ENCODE results near the gene PTPN6. TPM values are rescaled to one million over a fixed set of nuclear protein-coding genes. Genes with fewer than 3 reads are reported as not detected.

PTPN6 gene
- total RNA-seq, 1 donor from 2014 or later: 6.0 TPM

DNA sequence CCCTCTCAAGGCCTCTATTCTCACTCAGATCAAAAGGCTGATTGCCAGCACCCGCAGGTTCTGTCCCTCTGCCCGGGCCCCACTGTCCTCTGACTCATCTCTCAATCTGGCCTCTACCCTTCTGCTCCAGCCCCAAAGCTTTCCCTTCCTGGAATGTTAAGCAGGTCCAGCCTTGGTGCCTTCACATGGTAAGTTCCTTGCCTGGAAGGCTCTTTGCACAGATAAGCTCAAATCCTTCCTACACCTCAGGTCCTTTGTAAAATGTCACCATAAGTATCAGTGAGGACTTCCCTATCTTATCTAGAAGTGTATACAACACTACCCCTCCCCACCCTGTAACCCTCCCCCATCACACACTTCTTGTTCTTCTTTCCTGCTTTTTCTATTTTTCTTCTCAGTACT, 44.9 kb downstream of the PTPN6 start:
- H3F3A ChIP-seq (ENCODE audit: low read depth): peaks cover 6% of the 10 kb centered on the region
- no peaks in the 10 kb centered on the region for H3K36me3 ChIP-seq
- no peaks in the 10 kb centered on the region for H3K9me3 ChIP-seq (ENCODE audit: low read depth)
- H3K36me3 Mint-ChIP-seq: peaks cover 11% of the 10 kb centered on the region
- no peak overlapping the region for H3K4me2 ChIP-seq
- H3K9me3 Mint-ChIP-seq: no peaks in the 10 kb centered on the region
- H3K27me3 Mint-ChIP-seq (ENCODE audit: insufficient read depth, low read depth): no peaks in the 10 kb centered on the region
- H3K4me3 Mint-ChIP-seq: no peak overlapping the region
- peak overlapping the region; percentile 67 for H3K27ac ChIP-seq
- H3K27ac Mint-ChIP-seq: no peak overlapping the region
- H3K27me3 ChIP-seq: no peaks in the 10 kb centered on the region
- H2AFZ ChIP-seq (replicated peaks): no peak overlapping the region
- no peaks in the 10 kb centered on the region for H3K79me2 ChIP-seq (ENCODE audit: low read depth)
- H3K9ac ChIP-seq: no peak overlapping the region
- H3K4me1 ChIP-seq: peaks cover 8% of the 10 kb centered on the region
- DNase-seq (ENCODE audit: low spot score): peak; percentile 11
- TF ChIP-seq, protein P1, sequence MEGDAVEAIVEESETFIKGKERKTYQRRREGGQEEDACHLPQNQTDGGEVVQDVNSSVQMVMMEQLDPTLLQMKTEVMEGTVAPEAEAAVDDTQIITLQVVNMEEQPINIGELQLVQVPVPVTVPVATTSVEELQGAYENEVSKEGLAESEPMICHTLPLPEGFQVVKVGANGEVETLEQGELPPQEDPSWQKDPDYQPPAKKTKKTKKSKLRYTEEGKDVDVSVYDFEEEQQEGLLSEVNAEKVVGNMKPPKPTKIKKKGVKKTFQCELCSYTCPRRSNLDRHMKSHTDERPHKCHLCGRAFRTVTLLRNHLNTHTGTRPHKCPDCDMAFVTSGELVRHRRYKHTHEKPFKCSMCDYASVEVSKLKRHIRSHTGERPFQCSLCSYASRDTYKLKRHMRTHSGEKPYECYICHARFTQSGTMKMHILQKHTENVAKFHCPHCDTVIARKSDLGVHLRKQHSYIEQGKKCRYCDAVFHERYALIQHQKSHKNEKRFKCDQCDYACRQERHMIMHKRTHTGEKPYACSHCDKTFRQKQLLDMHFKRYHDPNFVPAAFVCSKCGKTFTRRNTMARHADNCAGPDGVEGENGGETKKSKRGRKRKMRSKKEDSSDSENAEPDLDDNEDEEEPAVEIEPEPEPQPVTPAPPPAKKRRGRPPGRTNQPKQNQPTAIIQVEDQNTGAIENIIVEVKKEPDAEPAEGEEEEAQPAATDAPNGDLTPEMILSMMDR (IDR thresholded peaks at IDR 0.05): no peak
- TF ChIP-seq EZH2 (IDR thresholded peaks at IDR 0.05) (no peak), EZH2phosphoT487 (IDR thresholded peaks at IDR 0.05) (no peak)
- H3K4me1 Mint-ChIP-seq: peaks cover 5% of the 10 kb centered on the region
- H3K4me3 ChIP-seq: no peak overlapping the region
- no peaks in the 10 kb centered on the region for H4K20me1 ChIP-seq (ENCODE audit: low read depth)

DNA sequence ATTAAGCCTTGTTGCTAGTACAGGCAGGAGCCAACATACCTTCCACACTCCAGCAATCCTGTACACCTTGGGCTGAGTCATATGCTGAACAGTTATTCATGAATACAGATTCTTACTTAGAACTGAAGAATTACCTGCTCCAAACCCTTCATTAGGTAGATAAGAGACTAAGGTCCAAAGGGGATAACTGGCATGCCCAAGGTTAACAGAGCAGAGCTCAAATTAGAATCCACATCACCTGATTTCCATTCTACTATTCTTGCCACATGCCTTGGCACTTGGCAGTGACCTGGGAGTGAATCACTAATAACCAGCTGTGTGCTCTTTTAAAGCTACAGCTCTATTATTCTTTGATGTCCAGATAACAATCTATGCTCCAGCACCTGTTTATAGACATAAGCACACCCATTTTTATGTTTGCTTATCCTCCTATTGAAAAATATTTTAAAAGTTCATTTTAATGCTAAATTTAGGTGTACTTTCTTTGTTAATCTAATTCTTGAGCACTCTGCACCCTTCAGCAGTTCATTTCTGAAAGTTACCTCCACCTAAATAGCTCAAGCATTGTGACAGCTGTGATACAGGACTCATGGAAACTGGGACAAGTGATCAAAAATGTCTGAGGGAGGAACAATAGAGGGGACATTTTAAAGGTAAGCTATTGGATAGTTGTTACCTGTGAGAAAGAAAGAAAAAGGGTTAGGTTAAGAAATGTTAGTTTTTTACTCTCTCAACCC, 47.7 kb downstream of the PTPN6 start:
- Mint-ChIP-seq H3K36me3 (peaks cover 9% of the 10 kb centered on the region), H3K27me3 (ENCODE audit: insufficient read depth, low read depth) (peaks cover 3% of the 10 kb centered on the region), H3K9me3 (no peaks in the 10 kb centered on the region), H3K27ac (no peak overlapping the region), H3K4me1 (peaks cover 5% of the 10 kb centered on the region), H3K4me3 (no peak overlapping the region)
- Histone ChIP-seq H2AFZ (replicated peaks) (no peak overlapping the region), H3K27me3 (no peaks in the 10 kb centered on the region), H3K4me1 (peaks cover 8% of the 10 kb centered on the region), H4K20me1 (ENCODE audit: low read depth) (no peaks in the 10 kb centered on the region), H3K79me2 (ENCODE audit: low read depth) (no peaks in the 10 kb centered on the region), H3F3A (ENCODE audit: low read depth) (peaks cover 6% of the 10 kb centered on the region), H3K36me3 (no peaks in the 10 kb centered on the region), H3K9me3 (ENCODE audit: low read depth) (no peaks in the 10 kb centered on the region), H3K4me2 (no peak overlapping the region), H3K9ac (no peak overlapping the region), H3K4me3 (no peak overlapping the region), H3K27ac (no peak overlapping the region)
- TF ChIP-seq EZH2 (IDR thresholded peaks at IDR 0.05): no peak
- no peak for TF ChIP-seq EZH2phosphoT487 (IDR thresholded peaks at IDR 0.05)
- TF ChIP-seq, protein P1 (IDR thresholded peaks at IDR 0.05): no peak
- no peak for DNase-seq (ENCODE audit: low spot score)

DNA sequence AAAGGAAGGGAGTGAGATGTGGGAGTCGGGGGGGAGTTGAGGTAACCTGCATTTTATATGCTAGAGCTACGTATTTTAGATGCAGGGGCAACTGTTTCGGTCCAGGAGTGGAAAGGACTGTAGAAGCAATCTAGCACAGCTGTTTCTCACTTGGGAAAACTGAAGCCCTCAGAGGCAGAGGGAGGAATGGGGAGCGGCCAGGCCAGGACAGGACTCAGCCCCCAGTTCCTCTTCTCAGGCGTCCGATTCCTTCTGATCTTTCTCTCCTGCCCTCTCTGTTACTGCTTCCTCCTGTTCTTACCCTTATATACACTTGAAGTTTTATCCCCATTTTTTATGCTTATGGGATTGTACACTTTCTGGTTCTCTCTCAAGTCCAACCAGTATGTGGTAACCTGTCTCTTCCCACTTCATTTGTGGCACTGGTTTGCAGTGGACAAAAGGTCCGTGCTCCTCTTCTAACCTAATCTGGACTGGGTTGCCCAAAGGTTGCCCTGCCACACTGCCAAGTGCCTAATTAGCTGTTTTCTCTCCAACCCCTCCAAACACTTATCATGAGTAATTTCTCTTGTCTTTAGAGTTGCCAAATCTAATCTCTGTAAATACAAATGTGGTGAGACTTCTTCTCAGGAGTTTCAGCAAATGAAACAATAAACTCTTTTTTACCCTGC, 50.9 kb downstream of the PTPN6 start:
- Histone ChIP-seq H3K27me3 (no peaks in the 10 kb centered on the region), H2AFZ (replicated peaks) (no peak overlapping the region), H3K4me1 (no peaks in the 10 kb centered on the region), H3K4me2 (no peak overlapping the region), H3K9me3 (ENCODE audit: low read depth) (no peaks in the 10 kb centered on the region), H3F3A (ENCODE audit: low read depth) (no peaks in the 10 kb centered on the region), H3K27ac (no peak overlapping the region), H4K20me1 (ENCODE audit: low read depth) (no peaks in the 10 kb centered on the region), H3K79me2 (ENCODE audit: low read depth) (no peaks in the 10 kb centered on the region), H3K9ac (no peak overlapping the region), H3K36me3 (no peaks in the 10 kb centered on the region), H3K4me3 (no peak overlapping the region)
- Mint-ChIP-seq H3K27me3 (ENCODE audit: insufficient read depth, low read depth) (peaks cover 3% of the 10 kb centered on the region), H3K4me1 (no peaks in the 10 kb centered on the region), H3K9me3 (no peaks in the 10 kb centered on the region), H3K36me3 (no peaks in the 10 kb centered on the region), H3K4me3 (no peak overlapping the region), H3K27ac (no peak overlapping the region)
- no peak for DNase-seq (ENCODE audit: low spot score)
- TF ChIP-seq, protein P1 (IDR thresholded peaks at IDR 0.05): no peak
- TF ChIP-seq EZH2 (IDR thresholded peaks at IDR 0.05) (no peak), EZH2phosphoT487 (IDR thresholded peaks at IDR 0.05) (no peak)

Data from neural progenitor cell (in vitro differentiated cells).